Endothelial cell of umbilical vein (primary cell): ENCODE measurements around the gene CCDC6. TPM values are rescaled to one million over a fixed set of nuclear protein-coding genes. Genes with fewer than 3 reads are reported as not detected.

ENCODE experiments used
- BruUV-seq: library from RNA; stranded (reverse); fragments of 400-500 nt; replicated peaks from 2 replicates; lab custom pipeline; 2021; lab: Mats Ljungman, UMichigan
- CTCF ChIA-PET: fragments of 300-600, 350-600 bp; sonication (Branson Sonifier 250); formaldehyde crosslinking; loops from one replicate; lab custom pipeline; 2021; ENCODE audit warnings: antibody characterized with exemption, inconsistent platforms; lab: Charles Lee
- POLR2A ChIA-PET: fragments of 300-600, 350-600 bp; sonication (Branson Sonifier 250); formaldehyde crosslinking; loops from one replicate; lab custom pipeline; 2021; ENCODE audit warnings: antibody characterized with exemption, inconsistent platforms; lab: Charles Lee
- DNase-seq: peaks from one replicate; pipeline ENCODE4 v3.0.0-alpha.2; 2011; ENCODE audit warnings: low read depth, low spot score
- FAIRE-seq: peaks from 2 replicates; lab custom pipeline; 2011; peaks lifted over from hg19 to GRCh38; lab: Jason Lieb, UNC
- H2AFZ ChIP-seq: 2 replicates; pipeline ENCODE4 v1.6.0; 2012; ENCODE audit warnings: low read depth, low read length, control low read depth, inconsistent platforms
- H3K27ac ChIP-seq: 2 replicates; pipeline ENCODE4 v1.5.1; 2011; ENCODE audit warnings: low read depth, mild to moderate bottlenecking, control low read depth, low read length, moderate library complexity; ENCODE audit not compliant: insufficient read depth
- H3K27me3 ChIP-seq, 2 experiments: 2 replicates each; pipeline versions ENCODE4 v1.6.0 to v1.6.1; 2011; ENCODE audit warnings: low read length in 2 of 2, mixed read lengths in 1 of 2; ENCODE audit not compliant: control insufficient read depth in 2 of 2, insufficient read depth in 2 of 2
- H3K36me3 ChIP-seq, 2 experiments: 2 replicates in 1 of 2; 3 replicates in 1 of 2; pipeline ENCODE4 v1.5.1; 2011; ENCODE audit warnings: low read length in 2 of 2, mild to moderate bottlenecking in 1 of 2, moderate library complexity in 1 of 2; ENCODE audit not compliant: control insufficient read depth in 2 of 2, insufficient read depth in 2 of 2; ENCODE audit errors: extremely low read depth in 1 of 2
- H3K4me1 ChIP-seq: 3 replicates; pipeline ENCODE4 v1.5.1; 2011; ENCODE audit warnings: mild to moderate bottlenecking, low read length; ENCODE audit not compliant: control insufficient read depth, insufficient read depth; ENCODE audit errors: extremely low read depth
- H3K4me2 ChIP-seq: 2 replicates; pipeline ENCODE4 v1.6.1; 2011; ENCODE audit warnings: low read length, control low read depth, mixed read lengths; ENCODE audit not compliant: insufficient read depth
- H3K4me3 ChIP-seq, 3 experiments: fragments of 200-600 bp in 1 of 3; sonication (generic), shearing (Covaris generic) in 1 of 3; replicated peaks in 1 of 3; 2 replicates each; pipeline ENCODE4 v1.5.1; 2011 to 2016; ENCODE audit warnings: control low read depth in 3 of 3, low read length in 3 of 3, mild to moderate bottlenecking in 2 of 3, inconsistent platforms in 1 of 3, low read depth in 1 of 3, moderate library complexity in 1 of 3; ENCODE audit not compliant: insufficient read depth in 1 of 3
- H3K79me2 ChIP-seq: 2 replicates; pipeline ENCODE4 v1.6.0; 2012; ENCODE audit warnings: low read length, inconsistent platforms; ENCODE audit not compliant: control insufficient read depth, insufficient read depth
- H3K9ac ChIP-seq: replicated peaks from 2 replicates; pipeline ENCODE3; 2011; ENCODE audit warnings: low read length, control low read depth; ENCODE audit not compliant: insufficient read depth; ENCODE audit errors: extremely low read depth
- H3K9me1 ChIP-seq: replicated peaks from 3 replicates; pipeline ENCODE4 v1.6.0; 2011; ENCODE audit warnings: mild to moderate bottlenecking, low read length; ENCODE audit not compliant: control insufficient read depth, insufficient read depth; ENCODE audit errors: extremely low read depth
- H3K9me3 ChIP-seq: replicated peaks from 2 replicates; pipeline ENCODE4 v1.5.1; 2012; ENCODE audit warnings: low read length, inconsistent platforms; ENCODE audit not compliant: control insufficient read depth, insufficient read depth
- H4K20me1 ChIP-seq: replicated peaks from 2 replicates; pipeline ENCODE3; 2011; ENCODE audit warnings: mild to moderate bottlenecking, low read length; ENCODE audit not compliant: control insufficient read depth, insufficient read depth; ENCODE audit errors: extremely low read depth
- EZH2 ChIP-seq: IDR thresholded peaks from 2 replicates; pipeline ENCODE4 v1.6.1; 2012; ENCODE audit warnings: borderline replicate concordance, low read depth, mild to moderate bottlenecking, moderate library complexity, low read length, inconsistent platforms; ENCODE audit not compliant: severe bottlenecking
- FOS ChIP-seq: IDR thresholded peaks from 2 replicates; pipeline ENCODE4 v1.6.1; 2011; ENCODE audit warnings: mild to moderate bottlenecking, low read length, moderate library complexity, borderline replicate concordance; ENCODE audit not compliant: insufficient read depth
- GATA2 ChIP-seq: IDR thresholded peaks from 2 replicates; pipeline ENCODE4 v1.7.0; 2011; ENCODE audit warnings: low read depth, mild to moderate bottlenecking, moderate library complexity, mixed read lengths, low read length; ENCODE audit not compliant: insufficient read length, insufficient read depth
- JUN ChIP-seq: IDR thresholded peaks from 2 replicates; pipeline ENCODE4 v1.6.1; 2011; ENCODE audit warnings: borderline replicate concordance, low read depth; ENCODE audit not compliant: insufficient read length, insufficient read depth
- MYC ChIP-seq: IDR thresholded peaks from one replicate; pipeline ENCODE4 v1.6.1; 2011; ENCODE audit warnings: mild to moderate bottlenecking, low read depth, low read length
- POLR2A ChIP-seq: IDR thresholded peaks from 2 replicates; pipeline ENCODE4 v1.6.1; 2012; ENCODE audit warnings: low read depth, mild to moderate bottlenecking, control low read depth, low read length
- POLR2AphosphoS5 ChIP-seq: IDR thresholded peaks from 2 replicates; pipeline ENCODE4 v1.6.1; 2012; ENCODE audit warnings: low read depth, mild to moderate bottlenecking, control low read depth, low read length, moderate library complexity; ENCODE audit not compliant: insufficient read depth
- dilution Hi-C: fragments of 300-500 bp; cut with MboI; formaldehyde crosslinking; loops from one replicate; pipeline ENCODE4 v1.15.0; 2019; ENCODE audit warnings: low sequenced_read_pairs; ENCODE audit not compliant: extremely low pct_ligation_motif_present
- intact Hi-C: fragments of 100-400 bp; cut with micrococcal nuclease; formaldehyde crosslinking; loops from one replicate; pipeline ENCODE4 v1.10.0; 2022
- polyA plus RNA-seq, 4 experiments: library from polyadenylated mRNA; depleted of rRNA in 3 of 4; stranded (reverse) in 3 of 4; unstranded in 1 of 4; fragments of >200 nt; gene quantifications; 2 replicates each; pipeline versions ENCODE4 v1.2.1 to v1.2.3, GENCODE V29; 2011 to 2012; ENCODE audit warnings: missing spikeins in 1 of 4
- total RNA-seq: library from RNA; stranded (reverse); gene quantifications from 2 replicates; pipeline ENCODE4 v1.2.3, GENCODE V29; 2021
- TF ChIP-seq, protein P1 (sequence below), 2 donors: IDR thresholded peaks; 1 replicate in 1 of 2; 2 replicates in 1 of 2; pipeline ENCODE4 v1.5.1; 2011; ENCODE audit warnings: low read length in 2 of 2, mild to moderate bottlenecking in 2 of 2, moderate library complexity in 2 of 2, control low read depth in 1 of 2, inconsistent platforms in 1 of 2, low read depth in 1 of 2; ENCODE audit not compliant: insufficient read depth in 1 of 2; ENCODE audit errors: extremely low read depth in 1 of 2
- TF ChIP-seq, protein P2 (sequence below): IDR thresholded peaks from 2 replicates; pipeline ENCODE4 v1.6.1; 2011; ENCODE audit not compliant: insufficient read depth, insufficient read length

CCDC6 gene
- total and polyA plus RNA-seq, 2 donors (not counting 3 experiments of a cell fraction or from before 2014, with no cell fraction given), result 16.8 to 36.8 TPM

- dilution Hi-C loops, result no loop called here
- no peaks in the 10 kb centered on the region for H4K20me1 ChIP-seq
- H3K79me2 ChIP-seq, result no peaks in the 10 kb centered on the region
- no peak overlapping the region for H3K9ac ChIP-seq
- no peaks in the 10 kb centered on the region for H3K36me3 ChIP-seq
- H3K27me3 ChIP-seq, result peaks cover 0 to 6% of the 10 kb centered on the region in 2 experiments
- no peak for DNase-seq
- no peak for FAIRE-seq
- no peaks in the 10 kb centered on the region for H3K9me3 ChIP-seq
- ChIA-PET POLR2A (no interaction called here), CTCF (no interaction called here)
- H3K27ac ChIP-seq, result no peak overlapping the region
- H3K4me3 ChIP-seq, result no peak overlapping the region
- intact Hi-C loops, result no loop called here
- no peak for TF ChIP-seq FOS
- no peak for TF ChIP-seq EZH2
- no peak for TF ChIP-seq JUN
- TF ChIP-seq, protein P1, sequence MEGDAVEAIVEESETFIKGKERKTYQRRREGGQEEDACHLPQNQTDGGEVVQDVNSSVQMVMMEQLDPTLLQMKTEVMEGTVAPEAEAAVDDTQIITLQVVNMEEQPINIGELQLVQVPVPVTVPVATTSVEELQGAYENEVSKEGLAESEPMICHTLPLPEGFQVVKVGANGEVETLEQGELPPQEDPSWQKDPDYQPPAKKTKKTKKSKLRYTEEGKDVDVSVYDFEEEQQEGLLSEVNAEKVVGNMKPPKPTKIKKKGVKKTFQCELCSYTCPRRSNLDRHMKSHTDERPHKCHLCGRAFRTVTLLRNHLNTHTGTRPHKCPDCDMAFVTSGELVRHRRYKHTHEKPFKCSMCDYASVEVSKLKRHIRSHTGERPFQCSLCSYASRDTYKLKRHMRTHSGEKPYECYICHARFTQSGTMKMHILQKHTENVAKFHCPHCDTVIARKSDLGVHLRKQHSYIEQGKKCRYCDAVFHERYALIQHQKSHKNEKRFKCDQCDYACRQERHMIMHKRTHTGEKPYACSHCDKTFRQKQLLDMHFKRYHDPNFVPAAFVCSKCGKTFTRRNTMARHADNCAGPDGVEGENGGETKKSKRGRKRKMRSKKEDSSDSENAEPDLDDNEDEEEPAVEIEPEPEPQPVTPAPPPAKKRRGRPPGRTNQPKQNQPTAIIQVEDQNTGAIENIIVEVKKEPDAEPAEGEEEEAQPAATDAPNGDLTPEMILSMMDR (IDR thresholded peaks at IDR 0.05; ENCODE audit: extremely low read depth in 1 of 2, insufficient read depth in 1 of 2, low read depth in 1 of 2, low read length in 2 of 2), result no peak
- no peak for TF ChIP-seq POLR2A
- TF ChIP-seq, protein P2, sequence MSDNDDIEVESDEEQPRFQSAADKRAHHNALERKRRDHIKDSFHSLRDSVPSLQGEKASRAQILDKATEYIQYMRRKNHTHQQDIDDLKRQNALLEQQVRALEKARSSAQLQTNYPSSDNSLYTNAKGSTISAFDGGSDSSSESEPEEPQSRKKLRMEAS, result no peak
- TF ChIP-seq MYC, result no peak
- no peak for TF ChIP-seq GATA2
- no peak for TF ChIP-seq POLR2AphosphoS5
- H3K4me1 ChIP-seq, result peaks cover 4% of the 10 kb centered on the region
- no TSS peak for BruUV-seq
- H3K9me1 ChIP-seq, result no peaks in the 10 kb centered on the region
- no peak overlapping the region for H2AFZ ChIP-seq
- H3K4me2 ChIP-seq, result no peak overlapping the region
Observed at GRCh38 chr10:59913547-59914237, 7.3 kb upstream of the CCDC6 start.
